OCI-LY1 (cell line): ENCODE measurements around the gene COPA.

Experiments used
- H2AFZ ChIP-seq: fragments of 200-600 bp; sonication (generic), shearing (Covaris generic); 2 replicates; pipeline ENCODE4 v1.6.0; 2014; ENCODE audit warnings: antibody characterized with exemption, mild to moderate bottlenecking, low read length
- H3F3A ChIP-seq: fragments of 200-600 bp; sonication (generic), shearing (Covaris generic); 2 replicates; pipeline ENCODE4 v1.6.0; 2014; ENCODE audit warnings: mild to moderate bottlenecking, antibody characterized with exemption, low read length, moderate library complexity; ENCODE audit not compliant: insufficient read depth
- H3K27ac ChIP-seq: fragments of 200-600 bp; sonication (generic); 2 replicates; pipeline ENCODE4 v1.5.1; 2014; ENCODE audit warnings: low read length, mixed run types, mild to moderate bottlenecking, low read depth; ENCODE audit not compliant: poor library complexity, severe bottlenecking
- H3K27me3 ChIP-seq: fragments of 200-600 bp; sonication (generic); 2 replicates; pipeline ENCODE4 v1.6.0; 2014; ENCODE audit warnings: antibody characterized with exemption, mild to moderate bottlenecking, low read length, moderate library complexity; ENCODE audit not compliant: insufficient read depth
- H3K36me3 ChIP-seq: fragments of 200-600 bp; sonication (generic); 2 replicates; pipeline ENCODE4 v1.6.1; 2014; ENCODE audit warnings: mild to moderate bottlenecking, antibody characterized with exemption, low read length, moderate library complexity, mixed read lengths; ENCODE audit not compliant: insufficient read depth
- H3K4me1 ChIP-seq: fragments of 200-600 bp; sonication (generic); 2 replicates; pipeline ENCODE4 v1.5.1; 2014; ENCODE audit warnings: mild to moderate bottlenecking, low read length, moderate library complexity; ENCODE audit not compliant: insufficient read depth, severe bottlenecking
- H3K4me2 ChIP-seq: fragments of 200-600 bp; sonication (generic), shearing (Covaris generic); 2 replicates; pipeline ENCODE4 v1.6.1; 2014; ENCODE audit warnings: low read length
- H3K4me3 ChIP-seq: fragments of 200-600 bp; sonication (generic); 2 replicates; pipeline ENCODE4 v1.5.1; 2014; ENCODE audit warnings: low read length, low read depth, mild to moderate bottlenecking, mixed read lengths; ENCODE audit not compliant: poor library complexity, severe bottlenecking
- H3K79me2 ChIP-seq: fragments of 200-600 bp; shearing (Covaris generic); 2 replicates; pipeline ENCODE4 v1.6.1; 2016; ENCODE audit warnings: mixed run types, low read length, mixed read lengths; ENCODE audit not compliant: insufficient read depth
- H3K9ac ChIP-seq: fragments of 200-600 bp; sonication (generic), shearing (Covaris generic); 2 replicates; pipeline ENCODE4 v1.6.1; 2014; ENCODE audit warnings: mild to moderate bottlenecking, low read length, mixed read lengths
- H3K9me2 ChIP-seq: fragments of 200-600 bp; sonication (generic), shearing (Covaris generic); 2 replicates; pipeline ENCODE4 v1.6.1; 2014; ENCODE audit warnings: low read depth, mild to moderate bottlenecking, low read length, mixed read lengths
- H3K9me3 ChIP-seq: fragments of 200-600 bp; shearing (Covaris generic); 2 replicates; pipeline ENCODE4 v1.6.1; 2014; ENCODE audit warnings: low read length, mixed read lengths
- H4K20me1 ChIP-seq: fragments of 200-600 bp; sonication (generic), shearing (Covaris generic); 2 replicates; pipeline ENCODE4 v1.6.0; 2016; ENCODE audit warnings: mild to moderate bottlenecking, low read length; ENCODE audit not compliant: insufficient read depth
- EZH2 ChIP-seq: fragments of 200-600 bp; sonication (generic), shearing (Covaris generic); IDR thresholded peaks from 2 replicates; pipeline ENCODE4 v1.8.0; 2017; ENCODE audit warnings: borderline replicate concordance, mixed run types, mild to moderate bottlenecking, antibody characterized with exemption, low read length, moderate library complexity, mixed read lengths
- TF ChIP-seq, protein P1 (sequence below): fragments of 200-600 bp; sonication (generic), shearing (Covaris generic); IDR thresholded peaks from 2 replicates; pipeline ENCODE4 v1.5.1; 2017; ENCODE audit warnings: mild to moderate bottlenecking, antibody characterized with exemption, low read length, moderate library complexity, mixed read lengths

The COPA gene

DNA sequence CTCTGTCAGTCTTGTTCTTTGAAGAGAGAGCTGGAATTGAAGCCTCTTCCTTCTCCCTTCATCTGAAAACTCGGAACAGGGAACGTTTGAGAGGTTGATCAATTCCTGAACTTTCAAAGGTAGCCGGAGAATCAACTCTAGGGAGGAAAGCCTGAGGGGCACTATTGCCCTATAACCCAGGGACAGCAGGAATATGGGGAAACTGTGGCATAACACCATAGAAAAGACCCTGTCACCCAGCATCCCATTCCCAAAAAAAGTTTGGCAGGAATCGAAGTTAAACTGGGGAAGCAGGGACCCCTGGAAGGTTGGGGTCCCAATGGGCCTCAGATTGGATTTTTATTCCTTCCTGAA is 18.7 kb upstream of the COPA start:
- Histone ChIP-seq H3K27me3 (no peaks in the 10 kb centered on the region), H3K27ac (no peak overlapping the region), H3K36me3 (peaks cover 41% of the 10 kb centered on the region), H2AFZ (no peak overlapping the region), H3K9ac (no peak overlapping the region), H3K9me2 (no peaks in the 10 kb centered on the region), H3K79me2 (no peaks in the 10 kb centered on the region), H3K4me1 (no peaks in the 10 kb centered on the region), H3K9me3 (no peaks in the 10 kb centered on the region), H3K4me3 (no peak overlapping the region), H3F3A (no peaks in the 10 kb centered on the region), H4K20me1 (no peaks in the 10 kb centered on the region), H3K4me2 (no peak overlapping the region)
- TF ChIP-seq EZH2 = no peak
- TF ChIP-seq, protein P1, sequence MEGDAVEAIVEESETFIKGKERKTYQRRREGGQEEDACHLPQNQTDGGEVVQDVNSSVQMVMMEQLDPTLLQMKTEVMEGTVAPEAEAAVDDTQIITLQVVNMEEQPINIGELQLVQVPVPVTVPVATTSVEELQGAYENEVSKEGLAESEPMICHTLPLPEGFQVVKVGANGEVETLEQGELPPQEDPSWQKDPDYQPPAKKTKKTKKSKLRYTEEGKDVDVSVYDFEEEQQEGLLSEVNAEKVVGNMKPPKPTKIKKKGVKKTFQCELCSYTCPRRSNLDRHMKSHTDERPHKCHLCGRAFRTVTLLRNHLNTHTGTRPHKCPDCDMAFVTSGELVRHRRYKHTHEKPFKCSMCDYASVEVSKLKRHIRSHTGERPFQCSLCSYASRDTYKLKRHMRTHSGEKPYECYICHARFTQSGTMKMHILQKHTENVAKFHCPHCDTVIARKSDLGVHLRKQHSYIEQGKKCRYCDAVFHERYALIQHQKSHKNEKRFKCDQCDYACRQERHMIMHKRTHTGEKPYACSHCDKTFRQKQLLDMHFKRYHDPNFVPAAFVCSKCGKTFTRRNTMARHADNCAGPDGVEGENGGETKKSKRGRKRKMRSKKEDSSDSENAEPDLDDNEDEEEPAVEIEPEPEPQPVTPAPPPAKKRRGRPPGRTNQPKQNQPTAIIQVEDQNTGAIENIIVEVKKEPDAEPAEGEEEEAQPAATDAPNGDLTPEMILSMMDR = no peak

DNA sequence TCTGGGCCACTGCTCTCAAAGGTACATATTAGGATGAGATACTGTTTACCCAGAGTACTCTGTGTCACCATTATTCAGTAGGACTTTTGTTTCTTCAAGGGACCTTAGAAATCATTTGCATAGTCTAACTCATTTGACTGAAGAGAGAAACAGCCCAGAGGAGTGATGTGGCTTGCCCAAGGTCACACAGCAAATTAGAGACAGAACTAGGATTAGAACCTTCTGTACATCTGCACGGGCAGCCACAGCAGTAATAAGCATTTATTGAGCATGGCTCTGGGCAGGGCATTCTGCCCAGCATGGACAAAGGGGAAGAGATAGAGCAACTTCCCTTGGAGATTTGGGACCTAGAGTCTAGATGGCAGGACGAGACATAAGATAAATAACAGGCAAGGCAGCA is 18.1 kb upstream of the COPA start:
- peaks cover 47% of the 10 kb centered on the region for H3K36me3 ChIP-seq
- H3K79me2 ChIP-seq = no peaks in the 10 kb centered on the region
- H3K27me3 ChIP-seq = no peaks in the 10 kb centered on the region
- H4K20me1 ChIP-seq = no peaks in the 10 kb centered on the region
- H3K27ac ChIP-seq = no peak overlapping the region
- H3F3A ChIP-seq = no peaks in the 10 kb centered on the region
- H3K9me3 ChIP-seq = no peaks in the 10 kb centered on the region
- H3K4me3 ChIP-seq = no peak overlapping the region
- no peak overlapping the region for H2AFZ ChIP-seq
- H3K9me2 ChIP-seq = no peaks in the 10 kb centered on the region
- no peak overlapping the region for H3K4me2 ChIP-seq
- TF ChIP-seq, protein P1 = no peak
- TF ChIP-seq EZH2 = no peak
- no peaks in the 10 kb centered on the region for H3K4me1 ChIP-seq
- no peak overlapping the region for H3K9ac ChIP-seq

DNA sequence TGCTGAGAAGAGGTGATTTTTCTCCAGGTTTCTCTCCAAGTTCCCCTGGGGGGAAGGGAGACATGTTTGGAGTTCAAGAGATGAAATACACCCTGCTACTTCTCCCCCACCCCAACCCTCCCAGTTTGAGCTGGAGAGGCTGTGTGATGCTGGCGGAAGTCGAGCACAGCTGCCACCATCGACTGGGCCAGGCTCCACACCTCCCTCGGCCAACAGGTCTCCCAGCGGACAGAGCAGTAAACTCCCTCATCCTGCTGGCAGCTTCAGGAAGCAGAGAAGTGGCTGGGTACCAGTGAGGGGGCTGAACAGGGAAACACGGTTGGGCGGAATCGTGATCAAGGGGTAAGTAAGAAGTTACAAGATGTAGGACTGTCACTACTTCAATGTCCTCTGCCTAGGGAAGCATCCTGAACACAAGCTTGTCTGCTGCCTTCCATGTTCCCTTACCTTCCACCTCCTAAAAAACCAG is 17.2 kb upstream of the COPA start:
- no peak overlapping the region for H3K4me2 ChIP-seq
- no peak overlapping the region for H3K27ac ChIP-seq
- no peaks in the 10 kb centered on the region for H4K20me1 ChIP-seq
- no peak overlapping the region for H2AFZ ChIP-seq
- TF ChIP-seq, protein P1 = no peak
- no peak for TF ChIP-seq EZH2
- H3K79me2 ChIP-seq = no peaks in the 10 kb centered on the region
- no peak overlapping the region for H3K4me3 ChIP-seq
- H3K36me3 ChIP-seq = peaks cover 57% of the 10 kb centered on the region
- no peak overlapping the region for H3K9ac ChIP-seq
- H3K9me2 ChIP-seq = no peaks in the 10 kb centered on the region
- no peaks in the 10 kb centered on the region for H3K27me3 ChIP-seq
- H3K4me1 ChIP-seq = no peaks in the 10 kb centered on the region
- H3F3A ChIP-seq = no peaks in the 10 kb centered on the region
- no peaks in the 10 kb centered on the region for H3K9me3 ChIP-seq
